Measurements from ENCODE around the gene HLA-DQA1.
"Not testable (repeated sequence)": the region's sequence is repeated elsewhere in the genome, so short reads cannot be mapped to it uniquely, and the experiment has no call there.

HLA-DQA1 gene

DNA sequence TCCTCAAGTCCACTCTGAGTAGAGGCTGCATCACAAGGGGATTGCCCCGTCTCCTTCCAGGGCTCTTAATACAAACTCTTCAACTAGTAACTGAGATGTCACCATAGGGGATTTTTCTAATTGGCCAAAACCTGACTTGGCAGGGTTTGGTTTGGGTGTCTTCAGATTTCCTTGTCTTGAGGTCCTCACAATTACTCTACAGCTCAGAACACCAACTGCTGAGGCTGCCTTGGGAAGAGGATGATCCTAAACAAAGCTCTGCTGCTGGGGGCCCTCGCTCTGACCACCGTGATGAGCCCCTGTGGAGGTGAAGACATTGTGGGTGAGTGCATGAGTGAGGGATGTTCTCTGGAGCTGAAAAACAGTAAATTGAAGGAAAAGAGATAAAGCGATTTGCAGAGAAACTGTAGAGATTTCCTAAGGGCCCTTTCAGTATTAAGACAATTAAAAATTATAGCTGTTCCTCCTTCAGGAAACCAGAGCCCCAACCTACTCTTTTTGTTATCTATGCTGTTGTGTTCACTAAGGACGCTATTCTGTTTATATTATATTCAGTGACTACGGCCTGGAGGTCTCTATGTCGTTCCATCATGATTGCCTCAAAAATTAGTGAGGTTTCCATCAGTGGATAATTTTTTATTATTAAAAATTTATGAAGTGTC lies at the start of gene HLA-DQA1:
Gene HLA-DQA1 (plus strand): TSS at position 188 of the 662 bp plus-strand sequence. CDS start 53 bp downstream, at position 241.
- DNase-seq, result no peak

DNA sequence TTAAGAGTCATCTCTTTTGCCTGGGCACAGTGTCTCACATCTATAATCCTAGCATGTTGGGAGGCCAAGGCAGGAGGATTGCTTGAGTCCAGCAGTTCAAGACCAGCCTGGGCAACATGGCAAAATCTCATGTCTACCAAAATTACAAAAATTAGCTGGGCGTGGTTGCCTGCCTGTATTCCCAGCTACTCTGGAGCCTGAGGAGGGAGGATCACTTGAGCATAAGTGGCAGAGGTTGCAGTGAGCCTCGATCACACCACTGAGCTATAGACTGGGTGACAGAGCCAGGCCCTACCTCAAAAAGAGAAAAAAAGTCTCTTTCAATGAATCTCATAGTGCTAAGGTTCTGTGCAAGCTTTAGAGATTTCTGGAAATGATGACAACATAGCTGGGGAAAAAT lies 49.0 kb upstream of the HLA-DQA1 start:
- DNase-seq, result no peak

DNA sequence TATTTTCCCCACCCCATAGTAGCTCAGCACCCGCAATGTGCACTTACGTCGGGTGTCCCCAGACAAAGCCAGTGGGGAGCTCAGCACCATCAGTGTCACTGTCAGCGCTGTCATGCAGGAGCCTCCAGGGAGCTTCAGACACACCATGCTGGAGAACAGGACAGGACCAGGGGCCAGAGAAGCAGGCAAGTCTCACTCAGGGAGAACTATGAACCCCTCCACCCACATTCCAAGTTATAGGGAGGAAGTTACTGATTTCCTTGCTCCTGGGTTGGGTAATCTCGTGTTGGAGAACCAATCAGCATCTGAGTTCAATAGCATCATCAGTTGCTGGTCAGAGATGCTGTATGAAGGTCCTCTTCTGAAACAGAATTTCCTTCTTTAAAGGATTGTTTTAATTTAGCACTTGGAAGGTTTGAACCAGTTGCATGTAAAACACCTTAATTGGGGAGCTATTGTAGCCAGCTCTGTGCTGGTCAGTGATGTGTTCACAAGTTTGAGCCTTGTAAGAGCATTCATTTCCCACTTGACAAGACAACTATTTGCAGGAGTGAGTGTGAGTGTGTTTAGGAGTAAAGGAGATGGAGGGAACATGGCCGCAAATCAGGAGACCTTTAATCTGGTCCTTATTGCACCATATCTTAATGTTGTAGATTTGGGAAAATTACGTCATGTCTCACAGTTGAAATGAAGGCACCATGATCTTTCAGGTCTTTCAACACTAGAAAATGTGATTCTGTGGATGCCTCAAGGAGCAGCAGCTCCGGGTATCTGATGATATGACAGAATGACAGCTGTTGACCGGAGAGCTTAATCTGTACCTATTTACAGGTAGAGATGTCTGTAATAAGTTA lies 47.4 kb upstream of the HLA-DQA1 start, which contains the start of gene HLA-DRB1:
Gene HLA-DRB1 (minus strand): TSS at position 253 of the 854 bp plus-strand sequence. CDS start 106 bp downstream, at position 147.
- no peak for DNase-seq

DNA sequence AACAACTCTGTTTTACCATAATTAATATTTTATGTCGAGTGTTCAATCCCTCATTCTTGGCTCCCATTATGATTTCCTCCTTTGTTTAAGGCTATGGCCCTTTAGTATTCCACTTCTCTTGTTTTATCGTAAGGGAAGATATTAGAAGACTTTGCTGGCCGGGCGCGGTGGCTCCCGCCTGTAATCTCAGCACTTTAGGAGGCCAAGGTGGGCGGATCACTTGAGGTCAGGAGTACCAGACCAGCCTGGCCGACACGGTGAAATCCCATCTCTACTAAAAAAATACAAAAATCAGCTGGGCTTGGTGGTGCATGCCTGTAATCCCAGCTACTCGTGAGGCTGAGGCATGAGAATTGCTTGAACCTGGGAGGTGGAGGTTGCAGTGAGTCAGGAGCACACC lies 46.5 kb upstream of the HLA-DQA1 start:
- not testable (repeated sequence) for DNase-seq

- DNase-seq, result no peak
These were observed 40.2 kb upstream of the HLA-DQA1 start for GRCh38 chr6:32597024-32597423.

DNA sequence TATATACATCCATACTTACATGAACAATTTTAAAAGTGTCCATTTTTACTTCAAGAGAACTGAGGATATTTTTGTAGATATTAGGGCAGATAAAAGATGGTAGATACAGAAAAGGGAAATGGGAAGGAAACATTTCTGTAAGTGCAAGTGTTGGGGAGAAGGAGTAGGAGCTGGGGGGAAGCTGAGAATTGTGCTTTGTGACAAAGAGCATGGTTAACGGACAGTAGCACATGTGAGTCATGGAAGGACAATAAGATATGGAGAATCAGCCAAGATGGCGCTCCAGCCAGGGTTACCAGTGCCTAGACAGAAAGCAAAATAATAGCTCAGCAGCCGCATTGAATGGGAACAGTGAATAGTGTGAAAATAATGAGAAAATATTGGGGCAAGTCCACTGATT lies 34.8 kb upstream of the HLA-DQA1 start:
- DNase-seq, result no peak

DNA sequence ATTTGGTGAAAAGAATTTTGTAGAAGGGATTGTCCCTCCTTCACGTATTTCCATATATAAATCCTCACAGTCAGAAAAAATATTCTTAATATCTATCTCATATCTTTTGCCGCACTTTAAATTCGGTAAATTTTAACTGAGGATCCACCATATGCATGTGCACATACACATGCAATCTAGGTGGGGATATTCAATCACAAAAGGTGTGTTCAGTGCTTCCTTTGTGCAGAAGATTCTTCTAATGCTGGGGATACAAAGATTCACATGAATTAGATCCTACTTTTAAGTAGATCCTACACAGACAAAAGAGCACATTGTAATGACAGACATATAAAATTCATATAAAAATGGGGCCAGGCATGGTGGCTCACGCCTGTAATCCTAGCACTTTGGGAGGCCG lies 34.0 kb upstream of the HLA-DQA1 start:
- no peak for DNase-seq

DNA sequence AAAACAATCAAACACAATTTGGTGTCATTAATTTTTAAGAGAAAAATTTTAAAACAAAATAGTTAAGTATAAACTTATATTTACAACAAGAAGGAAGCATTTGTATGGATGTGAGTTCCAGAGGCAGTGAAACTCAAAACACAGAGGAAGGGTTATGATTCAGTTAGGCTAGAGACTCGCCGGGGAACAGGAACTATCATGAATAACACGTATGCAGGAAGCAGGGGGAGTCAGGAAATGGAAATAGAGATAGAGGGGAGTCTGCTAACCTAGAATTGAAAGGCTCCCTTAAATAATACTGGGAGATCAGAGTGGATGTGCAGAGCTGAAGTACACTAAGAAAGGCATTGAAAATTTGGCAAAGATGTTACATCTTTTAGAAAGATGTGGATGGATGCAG lies 33.3 kb upstream of the HLA-DQA1 start:
- no peak for DNase-seq

GRCh38 chr6:32604434-32604877 lies 32.8 kb upstream of the HLA-DQA1 start:
- no peak for DNase-seq

- DNase-seq, result no peak
These were observed 29.8 kb upstream of the HLA-DQA1 start for GRCh38 chr6:32607263-32607987.

- DNase-seq, result no peak
These were observed 29.3 kb upstream of the HLA-DQA1 start for GRCh38 chr6:32607988-32608298.

DNA sequence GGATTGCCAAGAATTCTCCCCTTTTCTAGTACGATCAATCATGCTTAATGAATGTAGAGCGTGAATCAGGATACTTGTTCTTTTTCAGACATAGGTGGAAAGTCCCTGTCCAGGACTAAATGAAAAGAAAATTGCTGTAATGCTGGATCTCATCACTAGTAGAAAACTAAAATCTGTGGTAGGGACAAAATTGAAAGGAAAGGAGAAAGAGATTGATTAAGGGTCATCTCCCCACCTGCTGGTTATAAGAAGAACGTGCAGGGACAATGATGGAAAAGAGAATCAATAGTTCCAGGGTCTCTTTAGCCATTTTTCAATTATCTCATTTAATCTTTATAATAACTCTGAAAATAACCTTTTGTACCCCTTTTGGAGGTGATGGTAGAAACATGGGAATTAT lies 28.8 kb upstream of the HLA-DQA1 start:
- DNase-seq, result no peak

DNA sequence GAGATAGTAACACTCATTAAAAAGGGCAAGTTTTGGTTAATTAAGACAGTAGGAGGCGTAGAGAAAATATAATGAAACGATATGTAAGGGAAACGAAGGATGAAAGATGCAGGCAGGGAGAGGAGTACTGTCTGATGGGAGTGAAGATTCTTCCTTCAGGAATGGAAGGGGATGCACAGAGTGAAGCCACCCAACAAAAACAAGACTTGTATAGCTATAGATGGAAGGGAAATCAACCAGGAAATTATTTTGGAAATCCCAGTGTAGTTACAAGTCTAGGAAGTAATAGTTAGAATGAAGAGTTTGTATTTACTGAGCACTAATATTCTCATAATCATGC lies 27.8 kb upstream of the HLA-DQA1 start:
- DNase-seq, result no peak

DNA sequence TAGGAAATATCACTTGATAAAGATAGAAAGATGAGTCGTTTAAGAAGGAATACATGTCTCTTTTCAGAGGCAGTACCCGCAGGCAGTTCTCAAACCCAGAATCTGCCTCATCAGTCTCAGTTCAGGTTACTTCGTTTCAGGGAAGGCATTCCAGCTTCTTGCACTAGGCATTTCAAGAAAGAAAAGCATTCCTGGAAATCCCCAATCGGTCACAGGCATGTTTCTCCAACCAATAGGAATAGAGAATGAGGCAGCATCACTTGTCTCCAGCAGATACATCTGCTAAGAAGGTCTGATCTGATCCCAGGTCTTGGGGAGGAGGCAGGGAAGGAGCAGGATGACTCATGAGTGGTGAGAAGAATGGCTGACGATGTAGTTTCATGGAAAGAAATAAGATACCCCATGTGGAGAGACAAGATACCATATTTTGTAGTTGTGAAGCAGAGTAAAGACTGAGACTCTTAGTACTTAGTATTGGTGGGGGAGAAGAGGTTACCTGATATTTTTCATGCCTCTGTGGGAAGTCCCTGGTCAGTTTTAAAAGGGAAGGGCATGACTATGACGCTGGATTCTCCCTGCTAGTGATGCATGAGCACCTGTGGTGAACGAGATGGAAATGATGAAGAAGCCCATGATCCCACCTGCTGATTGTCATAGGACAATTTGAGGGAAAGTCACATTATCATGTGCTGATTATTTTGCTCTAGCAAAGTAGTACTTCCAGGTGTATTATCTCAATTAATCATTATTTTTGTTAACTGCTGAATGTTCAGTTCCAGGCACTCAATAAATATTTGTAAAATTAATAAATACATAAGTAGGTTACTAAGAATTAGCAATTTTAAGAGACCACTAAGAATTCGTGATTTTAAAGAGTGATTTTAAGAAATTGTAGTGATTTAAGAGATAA lies 27.2 kb upstream of the HLA-DQA1 start:
- no peak for DNase-seq

- DNase-seq, result no peak
These were observed 26.4 kb upstream of the HLA-DQA1 start for GRCh38 chr6:32610682-32611296.

DNA sequence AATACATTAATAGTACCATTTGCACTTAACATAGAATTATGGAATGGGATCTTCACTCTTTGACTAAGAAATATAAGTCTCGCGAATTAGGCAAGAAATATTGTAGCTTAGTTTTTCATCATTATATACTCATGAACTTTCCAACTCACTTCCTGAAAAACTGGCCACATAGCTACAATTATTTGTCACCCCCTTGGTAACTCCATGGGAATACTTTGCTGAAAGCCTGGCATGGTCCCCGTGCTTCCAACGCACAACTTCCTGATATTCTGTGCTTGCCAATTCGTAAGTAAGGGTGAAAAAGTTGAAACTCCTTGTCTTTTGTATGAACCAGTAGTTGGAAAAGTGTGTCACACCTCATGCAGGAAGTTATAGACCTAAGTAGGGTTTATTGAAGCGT lies 23.7 kb upstream of the HLA-DQA1 start:
- no peak for DNase-seq

DNA sequence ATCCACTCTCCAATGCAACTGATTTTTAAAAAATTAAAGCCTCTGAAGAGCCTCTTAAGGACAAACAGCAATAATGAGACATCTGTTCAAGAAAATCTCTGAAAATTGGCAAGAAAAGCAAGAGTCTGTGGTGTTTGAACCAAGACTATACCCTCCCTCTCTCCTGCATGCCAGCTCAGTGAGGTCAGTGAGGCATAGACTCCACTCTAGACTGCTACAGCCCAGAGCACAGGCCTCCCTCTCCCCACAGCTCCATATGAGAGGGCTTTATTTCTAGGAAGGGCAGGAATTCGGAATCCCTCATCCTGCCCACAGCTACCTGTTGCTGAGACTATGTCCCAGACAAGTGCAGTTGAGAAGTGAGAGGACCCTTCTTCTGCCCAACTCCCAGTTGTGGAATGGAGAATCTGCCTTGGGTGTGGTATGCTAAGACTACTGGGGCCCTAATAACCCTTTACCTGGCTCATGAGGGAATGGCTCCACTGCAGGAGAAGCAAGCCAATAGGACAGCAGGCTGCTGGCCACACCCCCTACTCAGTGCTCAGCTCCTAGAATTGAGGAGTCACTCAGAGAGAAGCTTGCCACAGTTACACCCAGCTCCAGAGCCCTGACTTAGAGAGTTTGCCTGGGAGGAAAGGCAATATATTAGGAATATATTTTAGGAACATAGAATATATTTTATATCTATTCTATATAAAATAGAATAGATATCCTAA lies 22.7 kb upstream of the HLA-DQA1 start:
- DNase-seq, result no peak

DNA sequence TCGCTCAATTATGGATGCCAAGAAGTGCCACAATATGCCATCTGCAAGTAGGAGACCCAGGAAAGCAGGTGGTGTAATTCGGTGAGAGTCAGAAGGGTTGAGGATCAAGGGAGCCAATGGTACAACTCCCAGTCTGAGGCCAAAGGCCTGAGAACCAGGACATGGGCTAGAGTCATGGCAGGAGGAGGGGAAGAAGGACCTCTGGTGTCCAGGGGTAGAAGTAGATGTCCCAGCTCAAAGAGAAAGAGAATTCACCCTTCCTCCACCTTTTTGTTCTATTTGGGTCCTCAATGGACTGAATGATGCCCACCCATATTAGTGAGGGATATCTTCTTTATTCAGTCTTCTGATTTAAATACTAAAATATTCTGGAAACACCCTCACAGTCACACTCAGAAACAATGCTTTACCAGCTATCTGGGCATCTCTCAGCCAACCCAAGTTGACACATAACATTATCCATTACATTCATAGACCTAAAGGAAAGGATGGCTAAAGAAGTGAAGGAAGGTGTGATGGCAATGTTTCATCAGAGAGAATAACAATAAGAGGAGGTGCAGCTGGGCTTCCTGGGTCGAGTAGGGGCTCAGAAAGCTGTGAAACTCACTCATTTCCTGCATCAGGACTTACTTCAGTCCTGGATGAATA lies 21.2 kb upstream of the HLA-DQA1 start:
- no peak for DNase-seq

DNA sequence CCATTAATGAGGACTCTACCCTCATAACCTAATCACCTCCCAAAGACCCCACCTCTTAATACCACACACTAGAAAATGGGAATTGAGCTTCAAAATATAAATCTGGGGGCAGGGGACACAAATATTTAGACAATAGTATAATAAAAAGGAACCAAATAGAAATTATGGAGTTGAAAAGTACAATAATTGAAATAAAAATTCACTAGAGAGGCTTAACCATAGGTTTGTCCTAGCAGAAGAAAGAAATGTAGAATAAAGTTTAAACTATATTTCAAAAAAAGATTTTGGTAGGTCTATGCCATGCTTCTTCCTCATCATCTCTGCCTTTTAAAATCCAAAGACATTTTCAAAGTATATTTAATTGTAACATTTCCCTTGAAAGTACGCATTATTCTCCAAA lies 19.5 kb upstream of the HLA-DQA1 start:
- DNase-seq, result no peak

DNA sequence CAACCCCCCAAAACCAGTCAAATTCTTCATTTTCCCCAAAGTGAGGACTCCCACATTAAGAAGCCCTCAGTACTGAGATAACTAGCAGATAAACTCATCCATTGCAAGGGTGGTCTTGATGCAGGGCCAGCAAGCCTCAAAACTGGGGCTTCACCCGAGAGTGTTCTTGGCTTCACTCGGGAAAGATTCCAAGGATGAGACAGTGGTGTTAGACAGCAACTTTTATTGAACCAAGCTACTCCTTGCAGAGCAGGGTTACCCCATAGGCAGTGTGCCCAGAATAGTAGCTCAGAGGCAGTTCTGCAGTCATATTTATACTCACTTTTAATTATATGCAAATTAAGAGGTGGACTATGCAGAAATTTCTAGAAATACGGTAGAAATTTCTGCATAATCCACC lies 15.8 kb upstream of the HLA-DQA1 start:
- no peak for DNase-seq
